ENCODE data around the gene COQ9.

- no peak for TF ChIP-seq ZSCAN18 (tag by site-specific recombination; IDR thresholded peaks at IDR 0.05)
- no peak for TF ChIP-seq ZNF121 (tag by site-specific recombination; IDR thresholded peaks at IDR 0.05)
- no peak for TF ChIP-seq CTCF (tag by site-specific recombination; IDR thresholded peaks at IDR 0.05)
- TF ChIP-seq ZNF561 (tag by site-specific recombination; IDR thresholded peaks at IDR 0.05; ENCODE audit: borderline replicate concordance), result no peak
- no peak for TF ChIP-seq ZNF423 (tag by site-specific recombination; IDR thresholded peaks at IDR 0.05)
- TF ChIP-seq PRDM1 (tag by site-specific recombination; IDR thresholded peaks at IDR 0.05), result no peak
Measured at GRCh38 chr16:57426356-57426755, 20.9 kb upstream of the COQ9 start.
